Spleen (tissue), 11 donors: Measurements from ENCODE around the gene BEST1. TPM values are rescaled to one million over a fixed set of nuclear protein-coding genes. Genes with fewer than 3 reads are reported as not detected.

Source experiments
- DNase-seq: peaks from one replicate; pipeline ENCODE4 v3.0.0-alpha.2; 2020
- H3K27ac ChIP-seq, 8 donors: fragments of 200-600 bp; sonication (generic) in 7 of 8; 1 replicate in 4 of 8; 2 replicates in 4 of 8; pipeline versions ENCODE4 v1.5.0 to v1.8.0; 2016 to 2021; ENCODE audit warnings: inconsistent platforms in 4 of 8, mild to moderate bottlenecking in 4 of 8, moderate library complexity in 1 of 8
- H3K27me3 ChIP-seq, 7 donors: fragments of 200-600 bp; sonication (generic) in 6 of 7; replicated peaks in 1 of 7; 1 replicate in 4 of 7; 2 replicates in 3 of 7; pipeline versions ENCODE4 v1.5.0 to v1.8.0; 2016 to 2021; ENCODE audit warnings: inconsistent platforms in 3 of 7, mild to moderate bottlenecking in 1 of 7
- H3K36me3 ChIP-seq, 6 donors: fragments of 200-600 bp; sonication (generic) in 5 of 6; 1 replicate in 4 of 6; 2 replicates in 2 of 6; pipeline versions ENCODE4 v1.5.0 to v1.8.0; 2016 to 2021; ENCODE audit warnings: inconsistent platforms in 2 of 6
- H3K4me1 ChIP-seq, 6 donors: fragments of 200-600 bp; sonication (generic) in 5 of 6; 1 replicate in 3 of 6; 2 replicates in 3 of 6; pipeline versions ENCODE4 v1.5.0 to v1.8.0; 2016 to 2021; ENCODE audit warnings: inconsistent platforms in 3 of 6
- H3K4me3 ChIP-seq, 8 donors: fragments of 200-600 bp; sonication (generic) in 7 of 8; 1 replicate in 4 of 8; 2 replicates in 4 of 8; pipeline versions ENCODE4 v1.5.0 to v1.8.0; 2016 to 2021; ENCODE audit warnings: inconsistent platforms in 4 of 8, mild to moderate bottlenecking in 4 of 8, moderate library complexity in 2 of 8
- H3K9me3 ChIP-seq, 8 donors: fragments of 200-600 bp; sonication (generic) in 7 of 8; 1 replicate in 4 of 8; 2 replicates in 4 of 8; pipeline versions ENCODE4 v1.5.0 to v1.8.0; 2016 to 2021; ENCODE audit warnings: inconsistent platforms in 4 of 8
- CTCF ChIP-seq, 11 experiments: fragments of 200-600 bp in 7 of 11; fragments of 450-650 bp in 4 of 11; sonication (generic) in 4 of 11; IDR thresholded peaks in 8 of 11; conservative IDR thresholded peaks in 3 of 11; 1 replicate in 7 of 11; 2 replicates in 4 of 11; pipeline versions ENCODE4 v1.4.0 to v1.8.0; 2016 to 2021; ENCODE audit warnings: antibody characterized with exemption in 11 of 11, inconsistent platforms in 4 of 11, mild to moderate bottlenecking in 1 of 11
- POLR2A ChIP-seq, 3 donors: fragments of 450-650 bp; IDR thresholded peaks; one replicate each; pipeline ENCODE4 v1.5.1; 2017; ENCODE audit warnings: antibody characterized with exemption in 3 of 3, mild to moderate bottlenecking in 1 of 3
- POLR2AphosphoS5 ChIP-seq, 3 donors: sonication (generic); formaldehyde crosslinking; IDR thresholded peaks; one replicate each; pipeline ENCODE4 v1.5.1; 2017; ENCODE audit warnings: antibody characterized with exemption in 3 of 3
- WGBS, 5 donors: extraction: QIAGEN DNeasy Blood & Tissue Kit in 3 of 5; methylation state at CpG; one replicate each; pipeline versions ENCODE4 v1.1.5 to v1.1.7; 2013 to 2018; 5-methylcytosine and 5-hydroxymethylcytosine counted together
- intact Hi-C: fragments of 100-400 bp; cut with DNase I; formaldehyde crosslinking; loops from one replicate; pipeline ENCODE4 v1.15.0; 2023; ENCODE audit warnings: low total_unique reads
- polyA plus RNA-seq, 3 donors: library from polyadenylated mRNA; stranded (reverse); fragments of 200-250 nt; gene quantifications; one replicate each; pipeline ENCODE4 v1.2.1, GENCODE V29; 2013
- small RNA-seq, 4 donors: library from RNA; depleted of rRNA; stranded (forward); fragments of <200 nt; gene quantifications; one replicate each; pipeline ENCODE3, GENCODE V24; 2016
- total RNA-seq, 7 donors: library from RNA; depleted of rRNA in 3 of 7; stranded (reverse); fragments of >200 nt in 3 of 7; fragmentation: NEBNext Ultra II Directional in 4 of 7; extraction: Animal tissue kit (Norgen Biotek cat#: 25700) in 4 of 7; gene quantifications; one replicate each; pipeline versions ENCODE4 v1.1.0 to v1.2.1, GENCODE V29; 2016 to 2021
- donor health status: healthy with polysubstance abuse.
- donor health status: DM: no; HTN: no; CAD: no; lungs with moderate emphysema.
- donor health status: DM: no; HTN: no; CAD: no.
- donor health status: Bipolar disorder and iron deficiency.
- donor health status: healthy.
- donor health status: DM: no; HTN: no; CAD: no.
- donor health status: DM: yes; HTN: yes; CAD: no.

BEST1 gene
- total and polyA plus RNA-seq, 10 donors, result 2.6 to 20.4 (median 10.8) TPM

GRCh38 chr11:62012451-62012831 is 62.3 kb downstream of the BEST1 start:
- no peaks in the 10 kb centered on the region for H3K36me3 ChIP-seq
- intact Hi-C loops, result no loop called here
- WGBS, 5 donors, result 48 to 88% (median 80%) methylated on average over 3 of the region's 3 CpGs
- no peak for TF ChIP-seq POLR2A (IDR thresholded peaks at IDR 0.05)
- TF ChIP-seq CTCF (IDR thresholded peaks at IDR 0.05 in 8 of 11, conservative IDR thresholded peaks at IDR 0.05 in 3 of 11), result no peak
- TF ChIP-seq POLR2AphosphoS5 (IDR thresholded peaks at IDR 0.05), result no peak
- no peak overlapping the region for H3K27ac ChIP-seq
- H3K4me3 ChIP-seq, result no peak overlapping the region
- peaks cover 0 to 6% (median 2%) of the 10 kb centered on the region in 6 donors for H3K4me1 ChIP-seq
- peak; percentile 64 for DNase-seq
- H3K27me3 ChIP-seq, result no peaks in the 10 kb centered on the region
- no peaks in the 10 kb centered on the region for H3K9me3 ChIP-seq

- H3K36me3 ChIP-seq, result no peaks in the 10 kb centered on the region
- 81 to 90% (median 81%) methylated on average over 3 to 5 of the region's 5 CpGs for WGBS, 5 donors
- H3K27me3 ChIP-seq, result no peaks in the 10 kb centered on the region
- intact Hi-C loops, result no loop called here
- H3K27ac ChIP-seq, result no peak overlapping the region
- TF ChIP-seq CTCF (IDR thresholded peaks at IDR 0.05 in 8 of 11, conservative IDR thresholded peaks at IDR 0.05 in 3 of 11), result no peak
- no peak for TF ChIP-seq POLR2AphosphoS5 (IDR thresholded peaks at IDR 0.05)
- no peak for TF ChIP-seq POLR2A (IDR thresholded peaks at IDR 0.05)
- no peaks in the 10 kb centered on the region for H3K9me3 ChIP-seq
- peaks cover 0 to 6% (median 2%) of the 10 kb centered on the region in 6 donors for H3K4me1 ChIP-seq
- H3K4me3 ChIP-seq, result no peak overlapping the region
- DNase-seq, result peak; percentile 49
These were observed 62.8 kb downstream of the BEST1 start for GRCh38 chr11:62012832-62013461.

Small RNAs within 50 kb of the gene (small RNA-seq; reads per million reads assigned to genes)
- 0 reads per million in 4 donors for gene RNU6-1243P

Other genes starting within 250 kb of the BEST1 start
- 1 to 10 TPM in 1 of 7 donors, under 1 TPM in 6; 0.32 to 1.5 (median 0.79) TPM for gene MYRF, start 197.7 kb upstream of the BEST1 start, total RNA-seq
- gene MYRF, start 197.7 kb upstream of the BEST1 start, polyA plus RNA-seq, result under 1 TPM; 0.15 to 0.50 (median 0.45) TPM
- gene TMEM258, start 157.8 kb upstream of the BEST1 start, total RNA-seq, result 10 to 100 TPM; 52.4 to 85.2 (median 62.0) TPM
- gene TMEM258, start 157.8 kb upstream of the BEST1 start, polyA plus RNA-seq, result 100 to 1,000 TPM; 122 to 185 (median 125) TPM
- 10 to 100 TPM in 5 of 7 donors, 1 to 10 TPM in 2; 8.9 to 17.2 (median 14.8) TPM for gene FEN1, start 157.4 kb upstream of the BEST1 start, total RNA-seq
- gene FEN1, start 157.4 kb upstream of the BEST1 start, polyA plus RNA-seq, result 10 to 100 TPM in 2 of 3 donors, 1 to 10 TPM in 1; 7.3 to 16.7 (median 15.9) TPM
- gene FADS1, start 133.3 kb upstream of the BEST1 start, total RNA-seq, result 10 to 100 TPM in 6 of 7 donors, 1 to 10 TPM in 1; 8.6 to 25.6 (median 12.9) TPM
- 1 to 10 TPM; 2.2 to 6.7 (median 3.3) TPM for gene FADS1, start 133.3 kb upstream of the BEST1 start, polyA plus RNA-seq
- gene FADS2, start 122.1 kb upstream of the BEST1 start, total RNA-seq, result 10 to 100 TPM in 5 of 7 donors, 1 to 10 TPM in 2; 2.8 to 20.6 (median 11.1) TPM
- gene FADS2, start 122.1 kb upstream of the BEST1 start, polyA plus RNA-seq, result 10 to 100 TPM in 2 of 3 donors, 1 to 10 TPM in 1; 5.5 to 16.8 (median 14.6) TPM
- 10 to 100 TPM; 26.3 to 40.8 (median 32.0) TPM for gene FADS3, start 58.8 kb upstream of the BEST1 start, total RNA-seq
- 10 to 100 TPM; 39.3 to 63.6 (median 52.7) TPM for gene FADS3, start 58.8 kb upstream of the BEST1 start, polyA plus RNA-seq
- 10 to 100 TPM; 34.3 to 57.1 (median 39.5) TPM for gene RAB3IL1, start 32.8 kb upstream of the BEST1 start, total RNA-seq
- gene RAB3IL1, start 32.8 kb upstream of the BEST1 start, polyA plus RNA-seq, result 10 to 100 TPM in 2 of 3 donors, 1 to 10 TPM in 1; 6.5 to 17.6 (median 14.1) TPM
- gene FTH1, start 17.3 kb downstream of the BEST1 start, total RNA-seq, result 1,000 to 10,000 TPM; 1,915 to 2,864 (median 2,469) TPM
- gene FTH1, start 17.3 kb downstream of the BEST1 start, polyA plus RNA-seq, result 1,000 to 10,000 TPM; 2,005 to 3,321 (median 2,533) TPM
- 10 to 100 TPM; 22.2 to 32.4 (median 28.8) TPM for gene INCENP, start 173.7 kb downstream of the BEST1 start, total RNA-seq
- 1 to 10 TPM; 1.8 to 5.3 (median 3.0) TPM for gene INCENP, start 173.7 kb downstream of the BEST1 start, polyA plus RNA-seq
- gene SCGB1D1, start 239.9 kb downstream of the BEST1 start, total RNA-seq, result not detected
- gene SCGB1D1, start 239.9 kb downstream of the BEST1 start, polyA plus RNA-seq, result not detected